HPDE6-E6E7 (cell line): ENCODE data around the gene HAGH.

ENCODE experiments used
- DNase-seq: peaks from one replicate; pipeline ENCODE4 v3.0.0; 2011; ENCODE audit warnings: missing footprints; ENCODE audit errors: extremely low spot score

The HAGH gene

GRCh38 chr16:1787056-1787321 lies 39.6 kb downstream of the HAGH start:
- no peak for DNase-seq

GRCh38 chr16:1786242-1787055 lies 40.2 kb downstream of the HAGH start:
- DNase-seq, result no peak

- DNase-seq, result no peak
These were observed 40.8 kb downstream of the HAGH start for GRCh38 chr16:1785846-1786170.

GRCh38 chr16:1784977-1785845 lies 41.4 kb downstream of the HAGH start:
- no peak for DNase-seq

GRCh38 chr16:1782408-1783264 lies 44.0 kb downstream of the HAGH start, which contains the start of the genes NUBP2 and SPSB3:
TSS of gene NUBP2 (plus strand) at chr16:1782960. CDS start at chr16:1783021, 61 bp downstream.
TSS of gene SPSB3 (minus strand) at chr16:1782571. CDS start at chr16:1781483, 1,088 bp downstream.
- DNase-seq, result peak; percentile 99

- DNase-seq, result no peak
These were observed 44.7 kb downstream of the HAGH start for GRCh38 chr16:1781758-1782407.

- no peak for DNase-seq
These were observed 45.4 kb downstream of the HAGH start for GRCh38 chr16:1781254-1781653.

GRCh38 chr16:1780677-1781072 lies 46.0 kb downstream of the HAGH start:
- DNase-seq, result no peak

GRCh38 chr16:1779741-1780676 lies 46.6 kb downstream of the HAGH start:
- no peak for DNase-seq

- DNase-seq, result no peak
These were observed 47.4 kb downstream of the HAGH start for GRCh38 chr16:1779234-1779701.

GRCh38 chr16:1778200-1779179 lies 48.1 kb downstream of the HAGH start:
- no peak for DNase-seq

- DNase-seq, result no peak
These were observed 49.0 kb downstream of the HAGH start for GRCh38 chr16:1777375-1778199.

- no peak for DNase-seq
These were observed 49.6 kb downstream of the HAGH start for GRCh38 chr16:1776991-1777374.

- DNase-seq, result no peak
These were observed 50.0 kb downstream of the HAGH start for GRCh38 chr16:1776672-1776955.

- DNase-seq, result no peak
These were observed 50.6 kb downstream of the HAGH start for GRCh38 chr16:1775846-1776671.

- DNase-seq, result no peak
These were observed 51.4 kb downstream of the HAGH start for GRCh38 chr16:1775006-1775845.

GRCh38 chr16:1774448-1774780 lies 52.2 kb downstream of the HAGH start:
- no peak for DNase-seq
